Neuronal stem cell (in vitro differentiated cells): Measurements from ENCODE around the gene AFAP1L2.

Source experiments
- DNase-seq: peaks from one replicate; pipeline ENCODE4 v3.0.0-alpha.2; 2013; ENCODE audit warnings: low spot score
- H2AFZ ChIP-seq: one replicate; pipeline ENCODE4 v1.6.1; 2013; ENCODE audit warnings: mild to moderate bottlenecking, low read length, inconsistent platforms
- H2AK5ac ChIP-seq: 2 replicates; pipeline ENCODE4 v1.6.1; 2013; ENCODE audit warnings: low read depth, mild to moderate bottlenecking, inconsistent platforms, low read length, moderate library complexity, mixed read lengths
- H2BK120ac ChIP-seq: 2 replicates; pipeline ENCODE4 v1.6.1; 2013; ENCODE audit warnings: low read depth, mild to moderate bottlenecking, inconsistent platforms, low read length, moderate library complexity, mixed read lengths
- H2BK12ac ChIP-seq: one replicate; pipeline ENCODE4 v1.6.1; 2013; ENCODE audit warnings: low read length, inconsistent platforms
- H2BK15ac ChIP-seq: 2 replicates; pipeline ENCODE4 v1.6.1; 2013; ENCODE audit warnings: mild to moderate bottlenecking, low read length, inconsistent platforms, mixed read lengths
- H2BK5ac ChIP-seq: one replicate; pipeline ENCODE4 v1.6.1; 2013; ENCODE audit warnings: inconsistent platforms, mild to moderate bottlenecking, low read length, moderate library complexity
- H3K14ac ChIP-seq: one replicate; pipeline ENCODE4 v1.6.1; 2013; ENCODE audit warnings: low read length, inconsistent platforms
- H3K18ac ChIP-seq: 2 replicates; pipeline ENCODE4 v1.6.1; 2013; ENCODE audit warnings: low read length, inconsistent platforms
- H3K23ac ChIP-seq: 2 replicates; pipeline ENCODE4 v1.6.1; 2013; ENCODE audit warnings: low read depth, mild to moderate bottlenecking, mixed read lengths, low read length, inconsistent platforms; ENCODE audit not compliant: poor library complexity
- H3K27ac ChIP-seq: replicated peaks from 3 replicates; pipeline ENCODE4 v1.5.1; 2013; ENCODE audit warnings: low read length, inconsistent platforms
- H3K27me3 ChIP-seq, 3 experiments: 2 replicates each; pipeline ENCODE4 v1.6.1; 2013; ENCODE audit warnings: low read length in 3 of 3, mild to moderate bottlenecking in 2 of 3, inconsistent platforms in 1 of 3, low read depth in 1 of 3, mixed read lengths in 1 of 3, moderate library complexity in 1 of 3; ENCODE audit not compliant: control insufficient read depth in 3 of 3, insufficient read depth in 3 of 3
- H3K36me3 ChIP-seq, 2 donors: replicated peaks in 1 of 2; 2 replicates each; pipeline ENCODE4 v1.6.1; 2013; ENCODE audit warnings: low read length in 2 of 2; ENCODE audit not compliant: control insufficient read depth in 2 of 2, insufficient read depth in 2 of 2
- H3K4ac ChIP-seq: 2 replicates; pipeline ENCODE4 v1.6.1; 2013; ENCODE audit warnings: inconsistent platforms, mild to moderate bottlenecking, low read length, moderate library complexity
- H3K4me1 ChIP-seq, 2 donors: 1 replicate in 1 of 2; 2 replicates in 1 of 2; pipeline ENCODE4 v1.6.1; 2013; ENCODE audit warnings: low read length in 2 of 2, low read depth in 1 of 2; ENCODE audit not compliant: control insufficient read depth in 2 of 2, insufficient read depth in 1 of 2
- H3K4me2 ChIP-seq: one replicate; pipeline ENCODE4 v1.6.1; 2013; ENCODE audit warnings: mild to moderate bottlenecking, low read length, inconsistent platforms; ENCODE audit not compliant: insufficient read depth, poor library complexity, severe bottlenecking
- H3K4me3 ChIP-seq, 2 donors: 2 replicates each; pipeline ENCODE4 v1.5.1; 2013; ENCODE audit warnings: low read length in 2 of 2, mild to moderate bottlenecking in 2 of 2, inconsistent platforms in 1 of 2, moderate library complexity in 1 of 2
- H3K79me1 ChIP-seq: one replicate; pipeline ENCODE4 v1.6.1; 2013; ENCODE audit warnings: low read depth, mild to moderate bottlenecking, inconsistent platforms, low read length, moderate library complexity
- H3K9ac ChIP-seq: one replicate; pipeline ENCODE4 v1.6.1; 2013; ENCODE audit warnings: mild to moderate bottlenecking, low read depth, low read length, inconsistent platforms; ENCODE audit not compliant: poor library complexity
- H3K9me3 ChIP-seq, 2 donors: replicated peaks in 1 of 2; 2 replicates each; pipeline versions ENCODE3 to v1.6.1; 2013; ENCODE audit warnings: low read length in 2 of 2, mild to moderate bottlenecking in 2 of 2, inconsistent platforms in 1 of 2, low read depth in 1 of 2, mixed read lengths in 1 of 2, moderate library complexity in 1 of 2; ENCODE audit not compliant: control insufficient read depth in 2 of 2, insufficient read depth in 1 of 2
- H4K8ac ChIP-seq: one replicate; pipeline ENCODE4 v1.6.1; 2013; ENCODE audit warnings: low read depth, mild to moderate bottlenecking, inconsistent platforms, low read length, moderate library complexity
- H4K91ac ChIP-seq: one replicate; pipeline ENCODE4 v1.6.1; 2013; ENCODE audit warnings: low read length, low read depth, mild to moderate bottlenecking, inconsistent platforms; ENCODE audit not compliant: poor library complexity
- WGBS, 2 donors: extraction: QIAGEN DNeasy Blood & Tissue Kit; methylation state at CpG; one replicate each; pipeline ENCODE4 v1.1.7; 2013; ENCODE audit warnings: missing lambda C conversion rate in 2 of 2, mixed read lengths in 1 of 2; ENCODE audit not compliant: insufficient read length in 2 of 2, insufficient replicate concordance in 1 of 2; ENCODE audit errors: extremely low coverage in 2 of 2; 5-methylcytosine and 5-hydroxymethylcytosine counted together

AFAP1L2 gene

GRCh38 chr10:114323023-114323422 is 81.3 kb downstream of the AFAP1L2 start:
- peak overlapping the region; percentile 4 for H2BK5ac ChIP-seq
- no peak overlapping the region for H3K14ac ChIP-seq
- H2BK120ac ChIP-seq, result no peak overlapping the region
- H3K36me3 ChIP-seq, result no peaks in the 10 kb centered on the region
- H2AFZ ChIP-seq, result no peak overlapping the region
- no peak overlapping the region for H2BK15ac ChIP-seq
- H3K27me3 ChIP-seq, result no peaks in the 10 kb centered on the region
- WGBS, 2 donors, result no CpG with 5 or more reads among the region's 5 CpGs
- H3K27ac ChIP-seq, result no peak overlapping the region
- no peak overlapping the region for H2BK12ac ChIP-seq
- no peak overlapping the region for H3K23ac ChIP-seq
- no peak overlapping the region for H4K91ac ChIP-seq
- no peak overlapping the region for H3K4me2 ChIP-seq
- H3K9me3 ChIP-seq, result no peaks in the 10 kb centered on the region
- peaks cover 2 to 7% of the 10 kb centered on the region in 2 donors for H3K4me1 ChIP-seq
- H3K9ac ChIP-seq, result no peak overlapping the region
- no peak overlapping the region for H3K4me3 ChIP-seq
- H3K79me1 ChIP-seq, result no peaks in the 10 kb centered on the region
- H3K18ac ChIP-seq, result no peak overlapping the region
- no peak overlapping the region for H4K8ac ChIP-seq
- H2AK5ac ChIP-seq, result no peak overlapping the region
- no peak overlapping the region for H3K4ac ChIP-seq
- no peak for DNase-seq

- no peaks in the 10 kb centered on the region for H3K9me3 ChIP-seq
- peaks cover 2 to 7% of the 10 kb centered on the region in 2 donors for H3K4me1 ChIP-seq
- no peak overlapping the region for H3K14ac ChIP-seq
- H3K36me3 ChIP-seq, result no peaks in the 10 kb centered on the region
- no peak overlapping the region for H3K4me3 ChIP-seq
- WGBS, 2 donors, result no CpG with 5 or more reads among the region's 5 CpGs
- no peak overlapping the region for H2BK12ac ChIP-seq
- DNase-seq, result no peak
- H2BK120ac ChIP-seq, result no peak overlapping the region
- H2AK5ac ChIP-seq, result no peak overlapping the region
- no peak overlapping the region for H4K8ac ChIP-seq
- H3K79me1 ChIP-seq, result no peaks in the 10 kb centered on the region
- no peaks in the 10 kb centered on the region for H3K27me3 ChIP-seq
- no peak overlapping the region for H3K9ac ChIP-seq
- H3K18ac ChIP-seq, result no peak overlapping the region
- peak overlapping the region; percentile 4 for H2BK5ac ChIP-seq
- H2AFZ ChIP-seq, result no peak overlapping the region
- no peak overlapping the region for H3K23ac ChIP-seq
- H3K27ac ChIP-seq, result no peak overlapping the region
- H3K4ac ChIP-seq, result no peak overlapping the region
- H2BK15ac ChIP-seq, result no peak overlapping the region
- H4K91ac ChIP-seq, result no peak overlapping the region
- no peak overlapping the region for H3K4me2 ChIP-seq
Measured at GRCh38 chr10:114322344-114322743, 82.0 kb downstream of the AFAP1L2 start.

GRCh38 chr10:114320249-114321116 is 83.8 kb downstream of the AFAP1L2 start:
- Histone ChIP-seq H2AK5ac (peak overlapping the region; percentile 51), H3K4me1 (peaks cover 4% of the 10 kb centered on the region in 2 donors), H3K4ac (no peak overlapping the region), H3K4me3 (no peak overlapping the region), H3K4me2 (no peak overlapping the region), H3K18ac (peak overlapping the region; percentile 76), H3K79me1 (no peaks in the 10 kb centered on the region), H3K9me3 (no peaks in the 10 kb centered on the region), H3K36me3 (no peaks in the 10 kb centered on the region), H2BK12ac (no peak overlapping the region), H2BK5ac (peak overlapping the region; percentile 27), H3K23ac (peak overlapping the region; percentile 49), H4K8ac (no peak overlapping the region), H2BK15ac (no peak overlapping the region), H3K14ac (no peak overlapping the region), H2AFZ (no peak overlapping the region), H3K27me3 (no peaks in the 10 kb centered on the region), H3K9ac (peak overlapping the region; percentile 61), H2BK120ac (peak overlapping the region; percentile 90), H3K27ac (no peak overlapping the region), H4K91ac (no peak overlapping the region)
- WGBS, 2 donors, result no CpG with 5 or more reads among the region's 23 CpGs
- DNase-seq, result no peak

DNA sequence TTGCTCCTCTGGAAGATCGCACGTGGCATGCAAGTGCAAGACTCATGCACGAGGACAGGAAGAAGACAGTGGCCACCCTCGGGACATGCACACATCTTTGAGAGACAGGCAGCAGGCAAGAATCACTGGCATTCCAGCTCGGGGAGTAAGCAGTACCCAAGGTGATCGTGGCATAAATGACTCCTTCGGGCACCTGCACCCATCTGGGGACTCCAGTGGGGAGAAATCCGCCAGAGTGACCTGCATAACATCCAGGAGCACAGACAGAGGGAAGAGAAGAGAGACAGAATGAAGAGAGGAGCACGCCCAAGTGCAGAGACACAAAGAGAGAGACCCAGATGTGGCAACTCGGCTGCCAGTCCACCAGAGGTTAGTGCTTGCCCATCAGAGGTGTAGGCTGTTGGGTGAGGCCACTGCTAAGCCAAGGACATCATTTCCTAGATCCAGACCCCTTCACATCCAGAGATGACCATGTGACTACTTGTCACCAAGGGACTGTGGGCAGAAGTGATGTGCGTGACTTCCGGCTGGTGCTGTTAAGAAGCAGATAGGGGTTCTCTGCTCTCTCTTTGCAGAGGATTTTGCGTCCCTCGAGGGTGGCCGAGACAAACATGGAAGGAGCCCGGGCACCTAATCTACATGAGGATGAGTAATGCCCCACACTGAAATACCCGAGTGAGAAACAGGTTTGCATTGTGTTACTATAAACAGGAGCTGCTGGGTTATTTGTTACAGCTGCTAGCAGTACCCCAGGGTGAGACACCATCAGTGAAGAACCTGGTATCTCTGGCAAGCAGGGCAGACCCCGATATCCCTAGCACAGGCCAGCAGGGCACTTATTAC is 84.7 kb downstream of the AFAP1L2 start:
- Histone ChIP-seq H3K4ac (no peak overlapping the region), H2BK15ac (peak overlapping the region; percentile 30), H3K36me3 (no peaks in the 10 kb centered on the region), H4K8ac (no peak overlapping the region), H3K4me1 (peaks cover 2% of the 10 kb centered on the region in 2 donors), H3K18ac (peak overlapping the region; percentile 44), H2BK12ac (no peak overlapping the region), H3K14ac (no peak overlapping the region), H3K27me3 (no peaks in the 10 kb centered on the region), H3K27ac (no peak overlapping the region), H3K4me3 (no peak overlapping the region), H3K9me3 (no peaks in the 10 kb centered on the region), H2BK5ac (no peak overlapping the region), H2AFZ (no peak overlapping the region), H3K4me2 (no peak overlapping the region), H3K79me1 (no peaks in the 10 kb centered on the region), H2AK5ac (no peak overlapping the region), H2BK120ac (no peak overlapping the region), H3K9ac (no peak overlapping the region), H4K91ac (no peak overlapping the region), H3K23ac (no peak overlapping the region)
- no peak for DNase-seq
- WGBS, 2 donors, result no CpG with 5 or more reads among the region's 18 CpGs
